Measurements from ENCODE around the gene GNG7. TPM values are rescaled to one million over a fixed set of nuclear protein-coding genes. Genes with fewer than 3 reads are reported as not detected.

The GNG7 gene
- total RNA-seq, 1 experiment from 2014 or later = 1.1 TPM

- no peak overlapping the region for H3K4me3 ChIP-seq (ENCODE audit: low read length)
- H3K36me3 ChIP-seq (ENCODE audit: low read depth, low read length) = no peaks in the 10 kb centered on the region
- H3K27ac ChIP-seq (ENCODE audit: low read length) = no peak overlapping the region
- no peaks in the 10 kb centered on the region for H4K20me1 ChIP-seq (ENCODE audit: low read length)
- no peak for ATAC-seq
- no peaks in the 10 kb centered on the region for H3F3A ChIP-seq (ENCODE audit: low read length, unreplicated experiment)
- DNase-seq = no peak
- H3K27me3 ChIP-seq (ENCODE audit: low read length) = no peaks in the 10 kb centered on the region
- TF ChIP-seq EZH2phosphoT487 (IDR thresholded peaks at IDR 0.05; ENCODE audit: borderline replicate concordance, low read length) (no peak), EZH2 (IDR thresholded peaks at IDR 0.05; ENCODE audit: low read length, unreplicated experiment) (no peak)
- TF ChIP-seq, protein P1, sequence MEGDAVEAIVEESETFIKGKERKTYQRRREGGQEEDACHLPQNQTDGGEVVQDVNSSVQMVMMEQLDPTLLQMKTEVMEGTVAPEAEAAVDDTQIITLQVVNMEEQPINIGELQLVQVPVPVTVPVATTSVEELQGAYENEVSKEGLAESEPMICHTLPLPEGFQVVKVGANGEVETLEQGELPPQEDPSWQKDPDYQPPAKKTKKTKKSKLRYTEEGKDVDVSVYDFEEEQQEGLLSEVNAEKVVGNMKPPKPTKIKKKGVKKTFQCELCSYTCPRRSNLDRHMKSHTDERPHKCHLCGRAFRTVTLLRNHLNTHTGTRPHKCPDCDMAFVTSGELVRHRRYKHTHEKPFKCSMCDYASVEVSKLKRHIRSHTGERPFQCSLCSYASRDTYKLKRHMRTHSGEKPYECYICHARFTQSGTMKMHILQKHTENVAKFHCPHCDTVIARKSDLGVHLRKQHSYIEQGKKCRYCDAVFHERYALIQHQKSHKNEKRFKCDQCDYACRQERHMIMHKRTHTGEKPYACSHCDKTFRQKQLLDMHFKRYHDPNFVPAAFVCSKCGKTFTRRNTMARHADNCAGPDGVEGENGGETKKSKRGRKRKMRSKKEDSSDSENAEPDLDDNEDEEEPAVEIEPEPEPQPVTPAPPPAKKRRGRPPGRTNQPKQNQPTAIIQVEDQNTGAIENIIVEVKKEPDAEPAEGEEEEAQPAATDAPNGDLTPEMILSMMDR (conservative IDR thresholded peaks at IDR 0.05; ENCODE audit: low read depth, low read length) = no peak
- ChIA-PET CTCF (no interaction called here), POLR2A (ENCODE audit: unreplicated experiment) (no interaction called here)
- no peaks in the 10 kb centered on the region for H3K9me2 ChIP-seq (replicated peaks; ENCODE audit: low read length)
- no peaks in the 10 kb centered on the region for H3K4me1 ChIP-seq (ENCODE audit: insufficient read depth, low read length)
- BruUV-seq (replicated peaks) = no TSS peak
- no peak overlapping the region for H2AFZ ChIP-seq (ENCODE audit: low read length)
- intact Hi-C loops (cut with micrococcal nuclease) = no loop called here
- no peaks in the 10 kb centered on the region for H3K9me3 ChIP-seq (ENCODE audit: low read length)
- no peak overlapping the region for H3K4me2 ChIP-seq (ENCODE audit: low read length)
- H3K79me2 ChIP-seq (ENCODE audit: low read length) = no peaks in the 10 kb centered on the region
- H3K9ac ChIP-seq (ENCODE audit: low read length) = no peak overlapping the region
These were observed 36.0 kb downstream of the GNG7 start for GRCh38 chr19:2666344-2666994.

- BruUV-seq (replicated peaks) = no TSS peak
- no peak overlapping the region for H3K27ac ChIP-seq (ENCODE audit: low read length)
- ChIA-PET CTCF (no interaction called here), POLR2A (ENCODE audit: unreplicated experiment) (no interaction called here)
- DNase-seq (no peak), ATAC-seq (no peak)
- no peaks in the 10 kb centered on the region for H4K20me1 ChIP-seq (ENCODE audit: low read length)
- no peak overlapping the region for H2AFZ ChIP-seq (ENCODE audit: low read length)
- H3K36me3 ChIP-seq (ENCODE audit: low read depth, low read length) = no peaks in the 10 kb centered on the region
- H3K9me2 ChIP-seq (replicated peaks; ENCODE audit: low read length) = no peaks in the 10 kb centered on the region
- TF ChIP-seq EZH2phosphoT487 (IDR thresholded peaks at IDR 0.05; ENCODE audit: borderline replicate concordance, low read length) (no peak), EZH2 (IDR thresholded peaks at IDR 0.05; ENCODE audit: low read length, unreplicated experiment) (no peak)
- TF ChIP-seq, protein P1 (conservative IDR thresholded peaks at IDR 0.05; ENCODE audit: low read depth, low read length) = no peak
- intact Hi-C loops (cut with micrococcal nuclease) = no loop called here
- no peaks in the 10 kb centered on the region for H3K4me1 ChIP-seq (ENCODE audit: insufficient read depth, low read length)
- H3F3A ChIP-seq (ENCODE audit: low read length, unreplicated experiment) = no peaks in the 10 kb centered on the region
- no peak overlapping the region for H3K9ac ChIP-seq (ENCODE audit: low read length)
- no peak overlapping the region for H3K4me2 ChIP-seq (ENCODE audit: low read length)
- H3K4me3 ChIP-seq (ENCODE audit: low read length) = no peak overlapping the region
- no peaks in the 10 kb centered on the region for H3K27me3 ChIP-seq (ENCODE audit: low read length)
- no peaks in the 10 kb centered on the region for H3K79me2 ChIP-seq (ENCODE audit: low read length)
- H3K9me3 ChIP-seq (ENCODE audit: low read length) = no peaks in the 10 kb centered on the region
These were observed 37.4 kb downstream of the GNG7 start for GRCh38 chr19:2665103-2665502.

GRCh38 chr19:2663920-2664571, 38.4 kb downstream of the GNG7 start:
- no TSS peak for BruUV-seq (replicated peaks)
- DNase-seq = no peak
- H3F3A ChIP-seq (ENCODE audit: low read length, unreplicated experiment) = no peaks in the 10 kb centered on the region
- intact Hi-C loops (cut with micrococcal nuclease) = no loop called here
- H3K79me2 ChIP-seq (ENCODE audit: low read length) = no peaks in the 10 kb centered on the region
- CTCF ChIA-PET = no interaction called here
- H3K36me3 ChIP-seq (ENCODE audit: low read depth, low read length) = no peaks in the 10 kb centered on the region
- H4K20me1 ChIP-seq (ENCODE audit: low read length) = no peaks in the 10 kb centered on the region
- no peak overlapping the region for H3K4me2 ChIP-seq (ENCODE audit: low read length)
- H3K27me3 ChIP-seq (ENCODE audit: low read length) = no peaks in the 10 kb centered on the region
- no peak for ATAC-seq
- TF ChIP-seq EZH2phosphoT487 (IDR thresholded peaks at IDR 0.05; ENCODE audit: borderline replicate concordance, low read length) (no peak), EZH2 (IDR thresholded peaks at IDR 0.05; ENCODE audit: low read length, unreplicated experiment) (no peak)
- TF ChIP-seq, protein P1 (conservative IDR thresholded peaks at IDR 0.05; ENCODE audit: low read depth, low read length) = no peak
- no peaks in the 10 kb centered on the region for H3K4me1 ChIP-seq (ENCODE audit: insufficient read depth, low read length)
- no peak overlapping the region for H3K9ac ChIP-seq (ENCODE audit: low read length)
- H2AFZ ChIP-seq (ENCODE audit: low read length) = no peak overlapping the region
- no peaks in the 10 kb centered on the region for H3K9me3 ChIP-seq (ENCODE audit: low read length)
- H3K27ac ChIP-seq (ENCODE audit: low read length) = no peak overlapping the region
- POLR2A ChIA-PET (ENCODE audit: unreplicated experiment) = no interaction called here
- no peaks in the 10 kb centered on the region for H3K9me2 ChIP-seq (replicated peaks; ENCODE audit: low read length)
- H3K4me3 ChIP-seq (ENCODE audit: low read length) = no peak overlapping the region
